ENCODE measurements around the gene MTHFSD. TPM values are rescaled to one million over a fixed set of nuclear protein-coding genes. Genes with fewer than 3 reads are reported as not detected.

MTHFSD gene
- total RNA-seq, 1 donor from 2014 or later = 14.1 TPM

DNA sequence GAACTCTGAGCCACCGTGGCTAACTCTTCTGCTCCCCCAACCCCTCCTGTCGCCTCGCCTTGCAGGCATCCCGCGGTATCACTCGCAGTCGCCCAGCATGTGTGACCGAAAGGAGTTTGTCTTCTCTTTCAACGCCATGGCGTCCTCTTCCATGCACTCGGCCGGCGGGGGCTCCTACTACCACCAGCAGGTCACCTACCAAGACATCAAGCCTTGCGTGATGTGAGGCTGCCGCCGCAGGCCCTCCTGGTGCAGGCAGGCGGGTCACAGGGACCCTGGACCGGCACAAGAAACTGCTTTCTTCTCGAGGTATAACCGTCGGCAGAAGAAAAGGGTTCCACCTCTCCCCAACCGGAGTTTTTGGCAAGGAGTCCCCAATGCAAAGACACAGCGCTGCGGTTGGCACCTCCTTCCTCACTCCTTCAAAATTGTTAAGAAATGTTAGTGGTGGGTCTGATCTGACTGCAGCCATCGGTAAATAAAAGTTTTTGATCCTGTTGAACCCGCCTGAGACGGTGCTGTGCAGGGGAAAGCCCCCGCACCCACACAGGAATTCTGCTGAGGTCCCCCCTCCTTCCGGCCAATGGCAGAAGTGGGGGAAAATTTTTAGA is 42.1 kb downstream of the MTHFSD start:
- H3K36me3 Mint-ChIP-seq (ENCODE audit: unreplicated experiment) = peaks cover 3% of the 10 kb centered on the region
- peaks cover 63% of the 10 kb centered on the region for H3K27me3 Mint-ChIP-seq (ENCODE audit: unreplicated experiment)
- DNase-seq (ENCODE audit: extremely low spot score, unreplicated experiment) = no peak
- TF ChIP-seq, protein P1, sequence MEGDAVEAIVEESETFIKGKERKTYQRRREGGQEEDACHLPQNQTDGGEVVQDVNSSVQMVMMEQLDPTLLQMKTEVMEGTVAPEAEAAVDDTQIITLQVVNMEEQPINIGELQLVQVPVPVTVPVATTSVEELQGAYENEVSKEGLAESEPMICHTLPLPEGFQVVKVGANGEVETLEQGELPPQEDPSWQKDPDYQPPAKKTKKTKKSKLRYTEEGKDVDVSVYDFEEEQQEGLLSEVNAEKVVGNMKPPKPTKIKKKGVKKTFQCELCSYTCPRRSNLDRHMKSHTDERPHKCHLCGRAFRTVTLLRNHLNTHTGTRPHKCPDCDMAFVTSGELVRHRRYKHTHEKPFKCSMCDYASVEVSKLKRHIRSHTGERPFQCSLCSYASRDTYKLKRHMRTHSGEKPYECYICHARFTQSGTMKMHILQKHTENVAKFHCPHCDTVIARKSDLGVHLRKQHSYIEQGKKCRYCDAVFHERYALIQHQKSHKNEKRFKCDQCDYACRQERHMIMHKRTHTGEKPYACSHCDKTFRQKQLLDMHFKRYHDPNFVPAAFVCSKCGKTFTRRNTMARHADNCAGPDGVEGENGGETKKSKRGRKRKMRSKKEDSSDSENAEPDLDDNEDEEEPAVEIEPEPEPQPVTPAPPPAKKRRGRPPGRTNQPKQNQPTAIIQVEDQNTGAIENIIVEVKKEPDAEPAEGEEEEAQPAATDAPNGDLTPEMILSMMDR (IDR thresholded peaks at IDR 0.05) = no peak
- H3K9me3 Mint-ChIP-seq (ENCODE audit: unreplicated experiment) = no peaks in the 10 kb centered on the region
- no peak overlapping the region for H3K27ac Mint-ChIP-seq (ENCODE audit: unreplicated experiment)
- peaks cover 18% of the 10 kb centered on the region for H3K4me1 Mint-ChIP-seq (ENCODE audit: unreplicated experiment)
- H3K4me3 Mint-ChIP-seq (ENCODE audit: unreplicated experiment) = no peak overlapping the region

DNA sequence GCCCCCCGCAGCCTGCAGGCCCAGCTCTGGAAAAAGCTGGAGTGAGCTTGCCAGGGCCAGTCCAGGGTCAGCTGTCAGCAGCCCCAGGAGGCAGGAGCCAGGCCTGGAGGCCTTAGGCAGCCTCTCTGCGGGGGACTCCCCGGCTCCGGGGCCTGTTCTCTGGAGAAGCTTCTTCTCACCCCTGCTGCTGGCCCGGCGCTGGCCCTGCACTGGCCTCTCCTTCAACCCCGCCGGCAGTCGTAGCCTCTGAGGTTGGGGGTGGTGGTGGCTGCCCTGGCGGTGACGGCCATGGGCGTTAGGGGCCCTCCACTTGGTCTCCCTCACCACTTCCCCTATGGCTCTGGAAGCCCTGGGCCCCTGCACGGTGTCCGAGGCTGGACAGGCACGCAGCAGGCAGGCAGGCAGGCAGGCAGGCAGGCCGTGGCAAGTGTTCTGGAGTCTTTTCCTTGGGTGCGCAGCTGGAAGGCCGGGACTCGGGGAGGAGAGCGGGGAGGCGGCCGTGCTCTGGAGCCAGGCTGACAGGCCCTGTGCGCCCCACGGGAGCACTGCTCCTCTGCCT is 42.7 kb downstream of the MTHFSD start:
- peaks cover 63% of the 10 kb centered on the region for H3K27me3 Mint-ChIP-seq (ENCODE audit: unreplicated experiment)

DNA sequence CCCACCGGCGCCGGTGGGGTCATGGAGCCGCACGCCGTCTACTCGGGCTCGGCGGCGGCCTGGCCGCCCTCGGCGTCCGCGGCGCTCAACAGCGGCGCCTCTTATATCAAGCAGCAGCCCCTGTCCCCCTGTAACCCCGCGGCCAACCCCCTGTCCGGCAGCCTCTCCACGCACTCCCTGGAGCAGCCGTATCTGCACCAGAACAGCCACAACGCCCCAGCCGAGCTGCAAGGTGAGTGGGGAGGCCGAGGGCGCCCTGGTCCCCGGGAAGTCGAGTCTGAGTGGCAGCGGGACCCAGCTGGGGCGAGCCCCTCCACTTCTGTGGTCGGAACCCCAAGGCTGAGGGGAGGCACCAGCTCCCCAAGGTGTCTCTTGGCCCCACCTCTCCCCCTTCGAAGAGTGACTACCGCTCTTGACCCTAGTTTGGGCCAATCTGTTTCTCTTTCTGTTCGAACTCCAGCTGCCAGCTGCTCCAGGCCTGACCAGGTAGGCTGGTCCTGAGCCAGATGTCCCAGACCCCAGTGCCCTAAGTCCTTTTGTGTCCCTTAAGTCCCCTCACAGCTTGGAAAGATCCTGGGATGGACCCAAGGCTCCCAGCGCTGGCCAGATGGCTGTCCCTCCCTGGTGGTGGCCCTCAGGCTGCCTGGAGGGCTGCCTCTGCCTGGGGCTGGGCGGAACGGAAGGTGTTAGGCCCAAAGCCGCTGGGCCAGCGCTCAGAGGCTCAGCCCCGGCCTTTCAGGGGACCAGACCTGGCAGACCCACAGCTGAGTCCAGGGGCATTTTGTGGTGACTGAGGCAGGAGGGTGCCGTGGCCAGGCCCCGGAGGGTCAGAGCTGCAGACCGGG is 43.5 kb downstream of the MTHFSD start:
- TF ChIP-seq, protein P1 (IDR thresholded peaks at IDR 0.05) = no peak
- no peak for DNase-seq (ENCODE audit: extremely low spot score, unreplicated experiment)
- H3K36me3 Mint-ChIP-seq (ENCODE audit: unreplicated experiment) = peaks cover 3% of the 10 kb centered on the region
- H3K4me3 Mint-ChIP-seq (ENCODE audit: unreplicated experiment) = peak overlapping the region; percentile 58
- peaks cover 64% of the 10 kb centered on the region for H3K27me3 Mint-ChIP-seq (ENCODE audit: unreplicated experiment)
- no peaks in the 10 kb centered on the region for H3K9me3 Mint-ChIP-seq (ENCODE audit: unreplicated experiment)
- H3K4me1 Mint-ChIP-seq (ENCODE audit: unreplicated experiment) = peaks cover 22% of the 10 kb centered on the region
- H3K27ac Mint-ChIP-seq (ENCODE audit: unreplicated experiment) = no peak overlapping the region

More for the DNA sequence above, 42.7 kb downstream of the MTHFSD start:
- no peak for DNase-seq (ENCODE audit: extremely low spot score, unreplicated experiment)
- Mint-ChIP-seq H3K9me3 (ENCODE audit: unreplicated experiment) (no peaks in the 10 kb centered on the region), H3K4me3 (ENCODE audit: unreplicated experiment) (no peak overlapping the region), H3K4me1 (ENCODE audit: unreplicated experiment) (peaks cover 22% of the 10 kb centered on the region), H3K36me3 (ENCODE audit: unreplicated experiment) (peaks cover 3% of the 10 kb centered on the region), H3K27ac (ENCODE audit: unreplicated experiment) (no peak overlapping the region)
- TF ChIP-seq, protein P1 (IDR thresholded peaks at IDR 0.05) = no peak

DNA sequence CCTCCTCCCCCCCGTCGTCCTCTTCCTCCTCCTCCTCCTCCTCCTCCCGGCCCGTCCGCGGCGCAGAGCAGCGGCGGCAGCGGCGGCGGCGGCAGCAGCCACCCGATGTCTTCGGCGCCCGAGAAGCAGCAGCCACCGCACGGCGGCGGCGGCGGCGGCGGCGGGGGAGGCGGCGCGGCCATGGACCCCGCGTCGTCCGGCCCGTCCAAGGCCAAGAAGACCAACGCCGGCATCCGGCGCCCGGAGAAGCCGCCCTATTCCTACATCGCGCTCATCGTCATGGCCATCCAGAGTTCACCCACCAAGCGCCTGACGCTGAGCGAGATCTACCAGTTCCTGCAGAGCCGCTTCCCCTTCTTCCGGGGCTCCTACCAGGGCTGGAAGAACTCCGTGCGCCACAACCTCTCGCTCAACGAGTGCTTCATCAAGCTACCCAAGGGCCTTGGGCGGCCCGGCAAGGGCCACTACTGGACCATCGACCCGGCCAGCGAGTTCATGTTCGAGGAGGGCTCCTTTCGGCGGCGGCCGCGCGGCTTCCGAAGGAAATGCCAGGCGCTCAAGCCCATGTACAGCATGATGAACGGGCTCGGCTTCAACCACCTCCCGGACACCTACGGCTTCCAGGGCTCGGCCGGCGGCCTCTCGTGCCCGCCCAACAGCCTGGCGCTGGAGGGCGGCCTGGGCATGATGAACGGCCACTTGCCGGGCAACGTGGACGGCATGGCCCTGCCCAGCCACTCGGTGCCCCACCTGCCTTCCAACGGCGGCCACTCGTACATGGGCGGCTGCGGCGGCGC is 44.4 kb downstream of the MTHFSD start, which contains the start of gene FOXF1:
FOXF1 (plus strand) TSS at position 63 of the 797 bp plus-strand sequence; CDS start at position 106, 43 bp downstream.
- TF ChIP-seq, protein P1 (IDR thresholded peaks at IDR 0.05) = no peak
- peaks cover 3% of the 10 kb centered on the region for H3K36me3 Mint-ChIP-seq (ENCODE audit: unreplicated experiment)
- H3K9me3 Mint-ChIP-seq (ENCODE audit: unreplicated experiment) = no peaks in the 10 kb centered on the region
- H3K27ac Mint-ChIP-seq (ENCODE audit: unreplicated experiment) = no peak within 1 kb of the TSS
- no peak for DNase-seq (ENCODE audit: extremely low spot score, unreplicated experiment)
- H3K27me3 Mint-ChIP-seq (ENCODE audit: unreplicated experiment) = peaks cover 64% of the 10 kb centered on the region
- H3K4me1 Mint-ChIP-seq (ENCODE audit: unreplicated experiment) = peaks cover 26% of the 10 kb centered on the region
- H3K4me3 Mint-ChIP-seq (ENCODE audit: unreplicated experiment) = peak within 1 kb of the TSS; percentile 70
